Retinal pigment epithelial cell (primary cell): ENCODE measurements around the gene ZMAT5.

Source experiments
- DNase-seq: peaks from one replicate; pipeline ENCODE4 v3.0.0-alpha.2; 2010; ENCODE audit warnings: low read depth
- H3K4me3 ChIP-seq: 2 replicates; pipeline ENCODE4 v1.5.1; 2011; ENCODE audit warnings: mild to moderate bottlenecking, low read length, control low read depth, moderate library complexity
- CTCF ChIP-seq: conservative IDR thresholded peaks from 2 replicates; pipeline ENCODE4 v1.5.1; 2011; ENCODE audit warnings: low read depth, low read length, control low read depth, inconsistent platforms

ZMAT5 gene

GRCh38 chr22:29710193-29710592 lies 56.6 kb downstream of the ZMAT5 start:
- no peak for TF ChIP-seq CTCF
- DNase-seq: no peak
- H3K4me3 ChIP-seq: no peak overlapping the region

GRCh38 chr22:29707471-29707870 lies 59.3 kb downstream of the ZMAT5 start:
- H3K4me3 ChIP-seq: no peak overlapping the region
- no peak for TF ChIP-seq CTCF
- no peak for DNase-seq

- no peak for TF ChIP-seq CTCF
- no peak overlapping the region for H3K4me3 ChIP-seq
- DNase-seq: no peak
Measured at GRCh38 chr22:29707010-29707409, 59.8 kb downstream of the ZMAT5 start.

DNA sequence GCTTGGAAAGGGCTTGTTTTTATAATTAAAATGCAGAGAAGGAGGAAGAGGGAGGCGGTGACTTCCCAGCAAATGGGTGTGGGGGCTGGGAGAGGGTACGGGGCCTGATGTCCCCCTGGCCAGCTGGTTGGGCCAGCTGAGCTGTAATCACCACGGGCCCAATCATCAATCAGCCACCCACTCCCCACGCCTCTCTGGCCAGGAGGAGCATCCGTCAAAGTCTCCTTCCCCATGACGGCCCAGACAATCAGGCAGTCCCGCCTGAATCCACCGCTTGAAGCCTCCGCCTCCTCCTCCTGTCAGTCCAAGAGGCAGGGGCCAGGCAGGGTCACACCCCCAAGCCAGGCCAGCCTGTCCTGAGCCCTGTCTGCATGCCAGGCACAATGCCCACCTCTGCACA lies 60.3 kb downstream of the ZMAT5 start:
- DNase-seq: no peak
- no peak overlapping the region for H3K4me3 ChIP-seq
- TF ChIP-seq CTCF: no peak

DNA sequence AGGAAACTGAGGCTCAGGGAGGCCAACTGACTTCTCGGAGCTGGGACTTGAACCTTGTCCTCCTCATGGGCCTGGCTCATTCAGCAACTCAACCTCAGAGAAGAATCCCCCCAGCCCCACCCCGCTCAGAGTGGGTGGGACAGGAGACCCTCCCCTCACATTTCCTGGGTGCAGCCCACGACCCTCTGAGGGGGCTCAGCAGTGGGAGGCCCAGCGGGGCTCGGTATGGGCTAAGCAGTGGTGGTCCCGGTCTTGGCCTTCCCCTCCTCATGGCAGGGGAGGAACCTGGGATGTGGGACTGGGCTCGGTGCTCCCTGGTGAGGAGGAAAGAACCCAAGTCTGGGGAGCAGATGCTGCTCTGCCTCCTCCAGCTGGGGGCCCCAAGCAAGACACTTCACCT lies 61.2 kb downstream of the ZMAT5 start:
- no peak overlapping the region for H3K4me3 ChIP-seq
- TF ChIP-seq CTCF: no peak
- DNase-seq: no peak

DNA sequence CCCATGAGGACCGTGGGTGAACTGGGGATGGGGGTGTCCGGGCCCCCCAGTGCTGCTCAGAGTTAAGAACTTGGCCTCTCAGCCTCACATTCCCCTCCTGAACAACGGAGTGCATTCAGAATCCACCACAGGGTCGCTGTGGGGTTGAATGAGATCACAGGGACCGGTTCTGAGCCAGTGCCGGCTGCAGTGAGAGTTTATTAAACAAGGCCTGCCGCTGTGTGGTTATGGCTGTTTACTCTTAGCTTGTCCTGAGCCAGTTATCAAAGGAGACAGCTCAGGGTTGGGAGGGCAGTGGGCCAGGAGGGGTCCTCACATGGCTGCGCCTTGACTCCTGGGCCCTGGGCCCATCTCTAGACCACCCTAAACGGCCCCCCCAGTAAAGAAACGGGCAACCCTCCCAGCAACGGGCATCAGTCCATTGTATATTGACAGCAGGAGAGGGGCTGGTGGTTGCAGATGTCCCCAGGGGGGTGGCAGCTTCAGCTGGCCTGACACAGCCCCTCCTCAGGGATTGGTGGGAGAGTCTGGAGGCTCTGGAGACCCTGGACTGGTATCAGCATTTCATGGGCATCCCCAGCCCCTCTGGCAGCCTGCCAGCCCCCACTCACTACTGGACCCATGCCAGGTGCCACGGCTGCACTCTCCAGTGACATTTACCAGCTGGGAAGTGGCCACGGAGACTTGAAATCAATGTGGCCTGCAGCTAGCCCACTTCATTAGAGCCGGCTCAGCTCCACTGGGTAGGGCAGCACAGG lies 62.1 kb downstream of the ZMAT5 start:
- TF ChIP-seq CTCF: no peak
- DNase-seq: no peak
- no peak overlapping the region for H3K4me3 ChIP-seq

DNA sequence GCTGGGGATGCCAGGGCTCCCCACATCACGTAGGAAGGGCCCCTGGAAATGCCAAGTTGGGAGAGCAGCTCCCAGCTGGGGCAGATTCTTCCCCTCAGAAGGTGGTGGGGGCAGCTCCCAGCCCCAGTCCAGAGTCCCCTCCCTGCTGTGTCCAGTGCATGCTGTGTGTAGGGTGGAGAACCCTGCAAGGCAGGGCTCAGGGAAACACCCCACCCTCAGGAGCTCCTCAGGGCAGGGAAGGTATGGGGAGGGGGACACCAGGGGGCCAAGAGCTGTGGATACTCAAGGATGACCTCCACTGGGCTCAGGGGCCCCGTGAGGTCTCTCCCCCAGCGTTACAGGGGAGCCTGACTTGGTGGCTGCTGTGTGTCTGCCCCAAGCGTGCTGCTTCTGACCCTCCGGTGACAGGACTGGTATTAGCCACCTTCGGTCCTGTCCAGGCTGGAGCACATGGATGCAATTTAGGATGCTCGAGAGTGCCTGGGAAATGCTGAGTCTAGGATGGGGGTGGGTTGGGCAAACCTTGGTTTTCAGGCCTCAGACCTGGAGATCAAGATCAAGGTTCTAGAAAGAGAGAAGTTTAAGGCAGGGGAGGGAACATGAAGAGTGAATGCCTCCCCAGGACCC lies 63.1 kb downstream of the ZMAT5 start:
- TF ChIP-seq CTCF: no peak
- no peak for DNase-seq

More for the DNA sequence above, 63.1 kb downstream of the ZMAT5 start:
- no peak overlapping the region for H3K4me3 ChIP-seq
